BE2C (cell line): Measurements from ENCODE around the gene SLITRK6.
A peak's percentile ranks its signal among the peaks of the same experiment; 100 is the strongest.

Source experiments
- DNase-seq: peaks from one replicate; pipeline ENCODE4 v3.0.0-alpha.2; 2020
- H3K27me3 ChIP-seq: fragments of 250-450 bp; sonication (Bioruptor Pico); 2 replicates; pipeline ENCODE4 v1.5.1; 2020; ENCODE audit warnings: mild to moderate bottlenecking
- H3K36me3 ChIP-seq: fragments of 250-450 bp; sonication (Bioruptor Pico); 2 replicates; pipeline ENCODE4 v1.5.1; 2020; ENCODE audit warnings: mild to moderate bottlenecking
- H3K4me1 ChIP-seq: fragments of 250-450 bp; sonication (Bioruptor Pico); 2 replicates; pipeline ENCODE4 v1.5.1; 2020
- H3K4me3 ChIP-seq: 2 replicates; pipeline ENCODE4 v1.5.1; 2011; ENCODE audit warnings: low read depth, low read length
- H3K9me3 ChIP-seq: fragments of 250-450 bp; sonication (Bioruptor Pico); 2 replicates; pipeline ENCODE4 v1.5.1; 2020
- TF ChIP-seq, protein P1 (sequence below): IDR thresholded peaks from 2 replicates; pipeline ENCODE4 v1.5.1; 2012; ENCODE audit warnings: mild to moderate bottlenecking, low read depth, low read length

The SLITRK6 gene

DNA sequence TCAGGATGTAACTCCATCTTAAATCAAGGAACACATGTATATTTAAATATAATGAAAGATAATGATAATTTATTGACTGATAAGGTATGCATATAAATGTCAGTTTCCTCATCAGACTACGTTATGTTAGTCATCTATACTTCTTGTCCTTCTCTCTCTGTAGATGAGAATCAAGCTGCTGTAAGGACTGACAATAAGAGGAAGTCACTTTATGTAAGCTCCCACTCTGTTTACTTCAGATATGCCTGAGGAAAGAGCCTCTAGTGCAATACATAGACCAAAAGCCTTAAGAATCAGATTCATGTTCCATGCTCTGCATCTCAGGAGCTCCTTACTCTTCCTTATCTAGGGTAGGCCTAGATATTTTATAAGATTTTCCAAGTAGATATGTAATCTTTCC is 9.6 kb upstream of the SLITRK6 start:
- no peak for DNase-seq
- Histone ChIP-seq H3K4me3 (no peak overlapping the region), H3K27me3 (no peaks in the 10 kb centered on the region), H3K4me1 (peaks cover 3% of the 10 kb centered on the region; the same call in 1 of the 2 replicates), H3K36me3 (no peaks in the 10 kb centered on the region), H3K9me3 (no peaks in the 10 kb centered on the region)
- TF ChIP-seq, protein P1, sequence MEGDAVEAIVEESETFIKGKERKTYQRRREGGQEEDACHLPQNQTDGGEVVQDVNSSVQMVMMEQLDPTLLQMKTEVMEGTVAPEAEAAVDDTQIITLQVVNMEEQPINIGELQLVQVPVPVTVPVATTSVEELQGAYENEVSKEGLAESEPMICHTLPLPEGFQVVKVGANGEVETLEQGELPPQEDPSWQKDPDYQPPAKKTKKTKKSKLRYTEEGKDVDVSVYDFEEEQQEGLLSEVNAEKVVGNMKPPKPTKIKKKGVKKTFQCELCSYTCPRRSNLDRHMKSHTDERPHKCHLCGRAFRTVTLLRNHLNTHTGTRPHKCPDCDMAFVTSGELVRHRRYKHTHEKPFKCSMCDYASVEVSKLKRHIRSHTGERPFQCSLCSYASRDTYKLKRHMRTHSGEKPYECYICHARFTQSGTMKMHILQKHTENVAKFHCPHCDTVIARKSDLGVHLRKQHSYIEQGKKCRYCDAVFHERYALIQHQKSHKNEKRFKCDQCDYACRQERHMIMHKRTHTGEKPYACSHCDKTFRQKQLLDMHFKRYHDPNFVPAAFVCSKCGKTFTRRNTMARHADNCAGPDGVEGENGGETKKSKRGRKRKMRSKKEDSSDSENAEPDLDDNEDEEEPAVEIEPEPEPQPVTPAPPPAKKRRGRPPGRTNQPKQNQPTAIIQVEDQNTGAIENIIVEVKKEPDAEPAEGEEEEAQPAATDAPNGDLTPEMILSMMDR = no peak

DNA sequence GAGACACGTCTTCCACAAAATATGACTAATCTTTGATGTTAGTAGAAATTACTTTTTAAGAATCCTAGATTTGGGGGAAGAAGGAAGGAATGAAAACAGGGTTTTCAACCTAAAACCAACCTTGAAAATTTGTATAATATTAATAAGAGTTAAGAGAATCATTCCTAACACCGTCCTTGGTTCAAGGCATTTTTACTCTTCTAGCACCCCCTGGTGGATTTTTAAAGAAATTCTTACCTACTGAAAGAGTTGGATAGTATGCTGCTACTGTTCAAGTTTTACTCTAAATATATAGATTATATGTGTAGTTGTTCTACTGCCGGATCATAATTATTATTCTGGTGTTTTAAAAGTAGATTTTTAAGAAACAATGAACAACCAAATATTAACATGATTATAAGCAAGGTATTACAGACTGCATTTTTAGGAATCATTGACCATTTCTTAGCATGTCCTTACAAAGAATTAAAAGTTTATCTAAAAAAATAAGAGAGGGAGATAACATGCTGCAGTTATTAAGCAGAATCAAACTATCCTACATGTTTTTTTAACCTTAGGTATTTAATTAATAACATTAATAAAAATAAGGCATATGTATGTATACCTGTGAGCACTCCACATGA is 7.4 kb upstream of the SLITRK6 start:
- peaks cover 3% of the 10 kb centered on the region; the same call in 1 of the 2 replicates for H3K4me1 ChIP-seq
- TF ChIP-seq, protein P1 = peak; percentile 61
- no peaks in the 10 kb centered on the region for H3K36me3 ChIP-seq

DNA sequence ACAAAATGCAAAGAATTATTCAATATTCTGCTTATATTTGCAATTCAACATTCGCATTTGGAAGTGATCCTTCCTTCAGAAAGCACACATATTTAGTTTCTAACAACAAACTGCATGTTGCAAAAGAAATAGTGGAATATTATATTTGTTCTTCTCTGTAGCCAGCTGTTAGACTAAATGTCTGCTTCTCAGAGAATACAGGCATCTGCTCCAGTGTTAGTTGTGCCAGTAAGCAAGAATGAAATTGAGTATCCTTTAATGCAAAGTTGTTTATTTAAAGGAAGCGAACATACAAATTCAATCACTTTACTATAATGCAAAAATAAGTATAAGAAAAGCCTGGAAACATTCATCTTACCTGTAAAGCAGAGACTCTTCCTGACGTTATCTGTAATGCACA is 663 bp downstream of the SLITRK6 start:
- Histone ChIP-seq H3K27me3 (no peaks in the 10 kb centered on the region), H3K36me3 (no peaks in the 10 kb centered on the region), H3K4me1 (peaks cover 3% of the 10 kb centered on the region; the same call in 1 of the 2 replicates), H3K9me3 (no peaks in the 10 kb centered on the region), H3K4me3 (peak overlapping the region; percentile 9; the same call in 1 of the 2 replicates)
- DNase-seq = no peak
- TF ChIP-seq, protein P1 = no peak

More for the DNA sequence above, 7.4 kb upstream of the SLITRK6 start:
- Histone ChIP-seq H3K27me3 (no peaks in the 10 kb centered on the region), H3K9me3 (no peaks in the 10 kb centered on the region), H3K4me3 (no peak overlapping the region)
- no peak for DNase-seq

DNA sequence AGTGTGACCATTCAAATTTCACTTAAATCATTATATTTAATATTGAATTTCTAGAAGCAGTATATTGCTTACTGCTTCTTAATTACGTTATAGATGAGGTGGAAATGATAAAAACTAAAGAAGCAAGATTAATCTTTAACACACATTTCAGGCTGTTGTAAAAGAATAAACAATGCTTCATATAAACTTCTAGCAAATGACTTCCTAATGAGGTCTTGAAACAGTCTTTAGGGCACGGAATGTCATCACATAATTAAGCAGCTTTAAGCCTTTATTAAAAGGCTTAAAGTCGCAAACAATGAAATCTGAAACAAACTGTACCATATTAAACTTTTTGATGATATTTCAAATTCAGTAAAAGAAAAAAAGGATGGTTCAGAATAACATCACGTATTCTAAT is 1.9 kb downstream of the SLITRK6 start:
- H3K36me3 ChIP-seq = no peaks in the 10 kb centered on the region
- no peak overlapping the region for H3K4me3 ChIP-seq
- TF ChIP-seq, protein P1 = no peak
- H3K9me3 ChIP-seq = no peaks in the 10 kb centered on the region
- H3K27me3 ChIP-seq = no peaks in the 10 kb centered on the region
- no peak for DNase-seq
- peaks cover 3% of the 10 kb centered on the region; the same call in 1 of the 2 replicates for H3K4me1 ChIP-seq

DNA sequence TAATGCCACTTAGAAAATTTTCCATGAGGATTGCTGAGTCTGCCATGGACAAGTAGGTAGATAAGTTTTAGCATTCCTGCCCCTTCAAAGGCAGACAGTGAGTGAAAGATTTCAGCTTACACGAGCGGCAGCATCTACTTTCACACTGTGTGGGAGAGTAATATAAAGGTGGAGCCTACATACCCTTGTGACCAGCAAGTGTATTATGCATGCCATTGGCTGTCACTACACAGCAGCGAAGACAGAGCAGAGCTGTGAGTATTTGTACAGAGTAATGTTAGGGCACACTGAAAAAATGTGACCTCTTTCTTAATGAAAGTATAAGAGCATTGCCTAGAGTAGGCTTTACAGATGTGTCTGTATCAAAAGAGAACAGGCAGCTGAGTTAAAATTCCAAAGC is 14.0 kb downstream of the SLITRK6 start:
- no peak overlapping the region for H3K4me3 ChIP-seq
- no peaks in the 10 kb centered on the region for H3K4me1 ChIP-seq
- no peaks in the 10 kb centered on the region for H3K27me3 ChIP-seq
- DNase-seq = no peak
- TF ChIP-seq, protein P1 = no peak
- H3K36me3 ChIP-seq = no peaks in the 10 kb centered on the region
- no peaks in the 10 kb centered on the region for H3K9me3 ChIP-seq

DNA sequence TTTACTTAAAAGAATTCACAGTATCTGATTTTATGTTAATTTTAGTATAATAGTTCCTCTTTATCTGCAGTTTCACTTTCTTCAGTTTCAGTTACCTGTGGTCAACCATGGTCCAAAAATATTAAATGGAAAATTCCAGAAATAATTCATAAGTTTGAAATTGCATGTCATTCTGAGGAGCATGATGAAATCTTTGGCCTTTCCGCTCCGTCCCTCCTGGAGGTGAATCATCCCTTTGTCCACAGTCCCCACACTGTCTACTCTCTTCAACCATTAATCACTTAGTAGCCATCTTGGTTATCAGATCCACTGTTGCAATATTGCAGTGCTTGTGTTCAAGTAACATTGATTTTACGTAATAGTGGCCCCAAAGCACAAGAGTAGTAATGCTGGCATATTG is 26.9 kb downstream of the SLITRK6 start:
- DNase-seq = no peak
- TF ChIP-seq, protein P1 = no peak

More for the DNA sequence above, 26.9 kb downstream of the SLITRK6 start:
- Histone ChIP-seq H3K36me3 (no peaks in the 10 kb centered on the region), H3K9me3 (0 out of 2 replicates have a peak, but pooled peaks cover 2% of the 10 kb centered on the region), H3K27me3 (no peaks in the 10 kb centered on the region), H3K4me1 (no peaks in the 10 kb centered on the region), H3K4me3 (no peak overlapping the region)
